GM23248 (cell line): Measurements from ENCODE around the gene UAP1L1. TPM values are rescaled to one million over a fixed set of nuclear protein-coding genes. Genes with fewer than 3 reads are reported as not detected.
A peak's percentile ranks its signal among the peaks of the same experiment; 100 is the strongest.

ENCODE experiments used
- DNase-seq: peaks from one replicate; pipeline ENCODE4 v3.0.0-alpha.2; 2015
- H2AFZ ChIP-seq: fragments of 200-600 bp; sonication (generic); 2 replicates; pipeline ENCODE4 v1.6.1; 2016; ENCODE audit warnings: antibody characterized with exemption
- H3F3A ChIP-seq: fragments of 200-600 bp; sonication (generic); 2 replicates; pipeline ENCODE4 v1.6.1; 2016; ENCODE audit warnings: mild to moderate bottlenecking, antibody characterized with exemption, mixed run types; ENCODE audit not compliant: insufficient read depth
- H3K27ac ChIP-seq: fragments of 200-600 bp; sonication (generic); 2 replicates; pipeline ENCODE4 v1.5.1; 2016; ENCODE audit warnings: mild to moderate bottlenecking
- H3K27me3 ChIP-seq: fragments of 200-600 bp; sonication (generic); replicated peaks from 2 replicates; pipeline ENCODE4 v1.6.1; 2016; ENCODE audit warnings: mild to moderate bottlenecking; ENCODE audit not compliant: insufficient read depth
- H3K36me3 ChIP-seq: fragments of 200-600 bp; sonication (generic); 2 replicates; pipeline ENCODE4 v1.6.1; 2016; ENCODE audit warnings: low read depth, mild to moderate bottlenecking
- H3K4me1 ChIP-seq: fragments of 200-600 bp; sonication (generic); 2 replicates; pipeline ENCODE4 v1.6.1; 2016; ENCODE audit warnings: mild to moderate bottlenecking; ENCODE audit not compliant: insufficient read depth
- H3K4me2 ChIP-seq: fragments of 200-600 bp; sonication (generic); one replicate; pipeline ENCODE4 v1.6.1; 2016; ENCODE audit warnings: mild to moderate bottlenecking; ENCODE audit not compliant: unreplicated experiment
- H3K4me3 ChIP-seq: fragments of 200-600 bp; sonication (generic); 2 replicates; pipeline ENCODE4 v1.5.1; 2016; ENCODE audit warnings: mild to moderate bottlenecking
- H3K79me2 ChIP-seq: fragments of 200-600 bp; sonication (generic); 2 replicates; pipeline ENCODE4 v1.6.1; 2016; ENCODE audit warnings: mild to moderate bottlenecking; ENCODE audit not compliant: insufficient read depth
- H3K9ac ChIP-seq: fragments of 200-600 bp; sonication (generic); 2 replicates; pipeline ENCODE4 v1.6.1; 2016; ENCODE audit warnings: mild to moderate bottlenecking
- H3K9me2 ChIP-seq: fragments of 200-600 bp; sonication (generic); 2 replicates; pipeline ENCODE4 v1.6.1; 2016; ENCODE audit warnings: mixed run types, mild to moderate bottlenecking, moderate library complexity; ENCODE audit not compliant: insufficient read depth
- H3K9me3 ChIP-seq: fragments of 200-600 bp; sonication (generic); one replicate; pipeline ENCODE4 v1.6.1; 2017; ENCODE audit warnings: low read depth
- H4K20me1 ChIP-seq: fragments of 200-600 bp; sonication (generic); 2 replicates; pipeline ENCODE4 v1.6.0; 2016; ENCODE audit not compliant: insufficient read depth
- EZH2 ChIP-seq: fragments of 200-600 bp; sonication (generic); IDR thresholded peaks from 2 replicates; pipeline ENCODE4 v1.6.1; 2018; ENCODE audit warnings: antibody characterized with exemption, mild to moderate bottlenecking; ENCODE audit not compliant: insufficient read depth, poor library complexity, severe bottlenecking
- EZH2phosphoT487 ChIP-seq: fragments of 200-600 bp; sonication (generic); IDR thresholded peaks from 2 replicates; pipeline ENCODE4 v1.6.1; 2018; ENCODE audit warnings: antibody characterized with exemption, moderate library complexity, mild to moderate bottlenecking, low read depth; ENCODE audit not compliant: insufficient read depth
- WGBS, 2 experiments: methylation state at CpG; one replicate each; pipeline ENCODE4 v1.1.6; 2015 to 2017; ENCODE audit warnings: low lambda C conversion rate in 2 of 2, low coverage in 1 of 2; ENCODE audit errors: missing lambda C conversion rate in 2 of 2; 5-methylcytosine and 5-hydroxymethylcytosine counted together
- in situ Hi-C: fragments of 300-500 bp; cut with MboI; formaldehyde crosslinking; loops from 2 replicates; pipeline ENCODE4 v1.15.0; 2020
- polyA plus RNA-seq: library from polyadenylated mRNA; unstranded; fragments of >200 nt; fragmentation: Nextera tagmentation; extraction: Ambion mirVana; gene quantifications from 2 replicates; pipeline ENCODE4 v1.2.1, GENCODE V29; 2016
- total RNA-seq: library from RNA; depleted of rRNA; stranded (reverse); fragments of >200 nt; shearing (Covaris generic); gene quantifications from 2 replicates; pipeline ENCODE4 v1.2.3, GENCODE V29; 2014

UAP1L1 gene
- total and polyA plus RNA-seq, 2 experiments from 2014 or later = 4.3 to 5.7 TPM

DNA sequence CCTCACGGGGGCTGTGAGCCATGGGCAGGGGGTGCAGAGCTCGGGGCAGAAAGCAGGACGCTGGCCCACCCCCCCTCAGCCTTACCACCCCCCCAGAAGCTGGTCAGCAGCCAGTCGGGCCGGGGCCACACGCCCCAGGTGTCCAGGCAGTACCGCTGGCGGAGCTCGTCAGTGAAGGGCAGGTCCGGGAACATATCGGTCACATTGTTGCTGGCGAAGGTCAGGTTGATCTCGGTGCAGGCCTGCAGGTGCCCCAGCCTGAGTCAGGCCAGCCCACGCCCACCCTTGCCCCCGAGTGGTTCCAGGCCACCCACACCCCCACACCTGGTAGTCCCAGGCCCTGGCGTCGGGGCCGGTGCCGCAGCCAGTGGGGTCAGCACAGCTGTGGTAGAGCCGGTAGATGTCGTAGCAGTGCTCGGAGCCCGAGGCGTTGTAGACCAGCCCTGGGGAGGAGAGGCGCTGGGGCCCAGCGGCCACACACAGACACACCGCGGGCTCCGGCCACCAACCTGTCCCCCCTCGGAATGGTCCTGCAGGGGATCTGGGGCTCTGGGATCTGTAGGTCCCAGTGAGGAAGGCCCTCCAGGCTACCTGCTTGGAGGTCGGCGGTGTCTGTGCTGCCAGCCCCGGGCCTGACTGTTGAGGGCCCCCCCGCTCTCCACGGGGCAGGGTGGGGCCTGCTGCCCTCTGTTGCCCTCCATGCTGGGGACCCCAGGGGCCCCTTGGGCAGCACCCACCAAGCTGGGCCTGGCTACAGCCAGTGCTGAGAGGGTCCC lies 34.7 kb downstream of the UAP1L1 start:
- Histone ChIP-seq H3K4me2 (no peak overlapping the region), H3F3A (no peaks in the 10 kb centered on the region), H3K79me2 (no peaks in the 10 kb centered on the region), H3K4me1 (no peaks in the 10 kb centered on the region), H3K36me3 (no peaks in the 10 kb centered on the region), H4K20me1 (no peaks in the 10 kb centered on the region), H3K27me3 (no peaks in the 10 kb centered on the region), H3K4me3 (no peak overlapping the region), H3K9me2 (no peaks in the 10 kb centered on the region), H3K9ac (no peak overlapping the region), H3K27ac (no peak overlapping the region), H3K9me3 (no peaks in the 10 kb centered on the region), H2AFZ (no peak overlapping the region)
- WGBS, 2 experiments = 93 to 95% methylated on average over 30 to 31 of the region's 35 CpGs
- no peak for DNase-seq
- no peak for TF ChIP-seq EZH2phosphoT487
- TF ChIP-seq EZH2 = no peak
- in situ Hi-C loops = loop anchor here (25.0 kb wide), 1 partner anchor 300 kb away; the partner anchor contains the start of genes EXD3 and NOXA1

DNA sequence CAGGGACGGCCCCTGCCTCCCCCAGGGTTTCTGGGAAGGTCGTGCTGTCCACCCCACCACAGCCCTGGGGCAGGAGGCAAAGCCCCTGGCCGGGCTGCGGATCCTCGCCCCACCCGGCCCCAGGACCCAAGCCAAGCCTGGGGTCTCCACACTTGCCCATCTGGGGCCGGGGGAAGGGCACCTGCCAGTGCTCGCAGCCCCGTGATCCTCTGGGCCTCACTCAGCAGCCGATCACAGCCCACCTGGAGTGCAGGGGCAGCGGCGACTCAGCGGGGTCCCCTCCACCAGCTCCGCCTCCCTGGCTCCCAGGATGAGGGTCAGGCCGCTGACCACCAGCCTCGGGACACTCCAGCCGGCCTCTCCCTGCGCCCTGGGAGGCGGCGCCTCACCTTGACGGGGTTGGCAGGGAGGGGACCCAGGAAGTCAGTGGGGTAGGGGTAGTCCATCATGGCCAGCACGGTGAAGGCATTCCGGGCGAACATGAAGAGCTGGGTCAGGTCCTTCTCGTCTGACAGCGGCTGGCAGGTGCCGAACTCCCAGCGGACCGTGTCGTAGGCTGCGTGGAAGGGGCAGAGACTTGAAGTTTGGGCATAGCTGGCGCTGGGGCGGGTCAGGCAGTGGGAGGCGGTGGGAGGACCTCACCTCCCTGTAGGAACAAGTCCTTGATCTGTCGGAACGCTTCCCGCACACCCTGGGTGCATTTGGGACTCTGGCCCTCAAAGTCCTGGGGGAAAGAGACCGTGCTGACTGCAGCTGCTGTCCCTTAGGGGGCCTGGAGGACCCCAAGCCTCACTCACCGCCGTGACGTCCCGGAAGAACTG lies 35.5 kb downstream of the UAP1L1 start:
- H3F3A ChIP-seq = no peaks in the 10 kb centered on the region
- H2AFZ ChIP-seq = no peak overlapping the region
- H3K9me3 ChIP-seq = no peaks in the 10 kb centered on the region
- H3K9me2 ChIP-seq = no peaks in the 10 kb centered on the region
- H3K4me2 ChIP-seq = no peak overlapping the region
- H3K27ac ChIP-seq = no peak overlapping the region
- DNase-seq = no peak
- no peaks in the 10 kb centered on the region for H3K79me2 ChIP-seq
- WGBS, 2 experiments = 96% methylated on average over 29 to 39 of the region's 42 CpGs
- H3K9ac ChIP-seq = no peak overlapping the region
- in situ Hi-C loops = loop anchor here (25.0 kb wide), 1 partner anchor 300 kb away; the partner anchor contains the start of genes EXD3 and NOXA1
- no peak for TF ChIP-seq EZH2phosphoT487
- no peak for TF ChIP-seq EZH2
- H3K36me3 ChIP-seq = no peaks in the 10 kb centered on the region
- no peak overlapping the region for H3K4me3 ChIP-seq
- H4K20me1 ChIP-seq = no peaks in the 10 kb centered on the region
- H3K4me1 ChIP-seq = no peaks in the 10 kb centered on the region
- no peaks in the 10 kb centered on the region for H3K27me3 ChIP-seq

DNA sequence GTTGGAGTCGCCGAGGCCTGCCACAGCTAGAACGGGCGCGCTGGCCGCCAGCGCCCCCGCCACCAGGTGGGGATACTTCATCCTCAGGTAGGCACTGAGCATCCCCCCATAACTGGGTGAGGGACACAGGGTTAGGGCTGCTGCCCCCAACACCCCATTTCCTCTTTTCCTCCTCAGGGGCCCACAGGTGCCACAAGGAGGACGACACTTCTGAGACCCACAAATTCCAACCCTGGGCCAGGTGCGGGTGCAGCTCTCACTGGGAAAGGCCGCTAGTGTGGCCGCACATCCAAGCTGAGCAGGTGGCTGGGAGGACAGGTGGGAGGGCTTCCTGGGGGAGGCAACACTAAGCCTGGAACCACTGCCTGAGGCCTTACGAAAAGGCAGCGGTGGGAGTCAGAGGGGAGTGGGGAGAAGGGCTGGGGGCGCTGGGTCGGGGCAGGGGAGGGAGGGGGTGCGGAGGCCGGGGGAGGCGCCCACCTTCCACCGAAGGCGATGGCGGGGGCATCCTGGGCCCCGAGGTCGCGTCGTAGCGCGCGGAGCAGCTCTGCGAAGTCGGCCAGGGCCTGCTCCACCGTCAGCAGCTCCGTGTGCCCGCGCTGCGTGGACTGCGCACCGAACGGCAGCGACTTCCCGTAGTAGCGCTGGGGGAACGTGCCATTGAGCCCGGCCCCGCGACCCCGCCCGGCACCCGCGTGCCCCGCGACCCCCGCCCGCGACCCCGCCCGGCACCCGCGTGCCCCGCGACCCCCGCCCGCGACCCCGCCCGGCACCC lies 36.3 kb downstream of the UAP1L1 start:
- H3K4me3 ChIP-seq = no peak overlapping the region
- H3K9me3 ChIP-seq = no peaks in the 10 kb centered on the region
- no peak overlapping the region for H3K4me2 ChIP-seq
- no peak overlapping the region for H2AFZ ChIP-seq
- no peaks in the 10 kb centered on the region for H3K4me1 ChIP-seq
- H3K79me2 ChIP-seq = no peaks in the 10 kb centered on the region
- in situ Hi-C loops = loop anchor here (25.0 kb wide), 1 partner anchor 299 kb away; the partner anchor contains the start of genes EXD3 and NOXA1
- H3K9ac ChIP-seq = no peak overlapping the region
- no peak overlapping the region for H3K27ac ChIP-seq
- H4K20me1 ChIP-seq = no peaks in the 10 kb centered on the region
- no peaks in the 10 kb centered on the region for H3K27me3 ChIP-seq
- TF ChIP-seq EZH2phosphoT487 (no peak), EZH2 (no peak)
- peak; percentile 60 for DNase-seq
- WGBS, 2 experiments = 71 to 77% methylated on average over 18 to 22 of the region's 66 CpGs
- H3F3A ChIP-seq = no peaks in the 10 kb centered on the region
- no peaks in the 10 kb centered on the region for H3K36me3 ChIP-seq
- no peaks in the 10 kb centered on the region for H3K9me2 ChIP-seq

DNA sequence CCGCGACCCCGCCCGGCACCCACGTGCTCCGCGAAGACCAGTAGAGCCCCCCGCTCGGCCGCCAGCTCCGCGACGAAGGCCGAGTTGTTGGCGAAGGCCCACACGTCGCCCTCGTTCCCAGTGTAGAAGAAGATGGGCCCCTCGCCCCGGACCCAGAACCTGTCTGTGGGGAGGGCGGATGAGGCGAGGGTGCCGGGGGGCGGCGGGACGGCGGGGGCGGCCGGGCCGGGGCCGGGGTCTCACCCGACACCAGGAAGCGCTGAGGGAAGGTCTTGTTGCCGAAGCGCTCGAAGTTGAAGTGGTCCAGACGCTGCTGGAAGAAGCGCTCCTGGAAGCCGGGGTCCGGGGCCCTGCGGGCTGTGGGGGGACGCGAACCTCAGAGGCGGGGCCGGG lies 36.9 kb downstream of the UAP1L1 start:
- Histone ChIP-seq H3K27ac (no peak overlapping the region), H3K4me1 (no peaks in the 10 kb centered on the region), H3F3A (no peaks in the 10 kb centered on the region), H3K79me2 (no peaks in the 10 kb centered on the region), H3K36me3 (no peaks in the 10 kb centered on the region), H3K9ac (peak overlapping the region; percentile 78), H4K20me1 (no peaks in the 10 kb centered on the region), H3K4me3 (peak overlapping the region; percentile 78), H3K9me3 (no peaks in the 10 kb centered on the region), H3K4me2 (peak overlapping the region; percentile 73), H2AFZ (peak overlapping the region; percentile 78), H3K27me3 (no peaks in the 10 kb centered on the region), H3K9me2 (no peaks in the 10 kb centered on the region)
- in situ Hi-C loops = loop anchor here (25.0 kb wide), 1 partner anchor 298 kb away; the partner anchor contains the start of genes EXD3 and NOXA1
- TF ChIP-seq EZH2phosphoT487 (no peak), EZH2 (no peak)
- DNase-seq = peak; percentile 45
- WGBS, 2 experiments = 0 to 1% methylated on average over 20 to 41 of the region's 45 CpGs
